ENCODE data around the gene SMYD3.

Gene SMYD3

GRCh38 chr1:245700631-245701030 is 806.4 kb downstream of the SMYD3 start:
- DNase-seq = no peak

More at GRCh38 chr1:245700631-245701030, 806.4 kb downstream of the SMYD3 start:
- H3K4me3 ChIP-seq (ENCODE audit: low read depth, low read length) = no peak overlapping the region
- H3K36me3 ChIP-seq = peaks cover 76% of the 10 kb centered on the region
- H3K9me3 ChIP-seq = no peaks in the 10 kb centered on the region
- no peak for TF ChIP-seq CTCF (IDR thresholded peaks at IDR 0.05; ENCODE audit: low read depth, low read length)
- no peaks in the 10 kb centered on the region for H3K27me3 ChIP-seq
- H3K4me1 ChIP-seq = no peaks in the 10 kb centered on the region; the same call in 1 of the 2 replicates
